CD4-positive, alpha-beta T cell (primary cell): ENCODE data around the gene TLNRD1. TPM values are rescaled to one million over a fixed set of nuclear protein-coding genes. Genes with fewer than 3 reads are reported as not detected.

Experiments used
- ATAC-seq: fragments of 200-7000 bp; cut with Tn5 transposase; one replicate; pipeline ENCODE4 v1.10.0; 2022; ENCODE audit warnings: mild to moderate bottlenecking; ENCODE audit not compliant: poor library complexity
- CTCF ChIA-PET: fragments of 350-600 bp; sonication (Branson Sonifier 250); formaldehyde crosslinking; loops from one replicate; lab custom pipeline; 2021; ENCODE audit warnings: antibody characterized with exemption, inconsistent platforms; lab: Charles Lee
- POLR2A ChIA-PET: fragments of 350-600 bp; sonication (Branson Sonifier 250); formaldehyde crosslinking; loops from one replicate; lab custom pipeline; 2021; ENCODE audit warnings: antibody characterized with exemption, inconsistent platforms; lab: Charles Lee
- DNase-seq, 14 experiments: peaks; one replicate each; pipeline ENCODE4 v3.0.0-alpha.2; 2013 to 2020; ENCODE audit warnings: mixed read lengths in 2 of 14
- H3K27ac ChIP-seq, 2 donors: one replicate each; pipeline versions ENCODE4 v1.5.1 to v1.7.0; 2013; ENCODE audit warnings: low read length in 2 of 2, low read depth in 1 of 2, mild to moderate bottlenecking in 1 of 2
- H3K27me3 ChIP-seq, 2 experiments: 1 replicate in 1 of 2; 2 replicates in 1 of 2; pipeline versions ENCODE4 v1.6.1 to v1.7.0; 2013; ENCODE audit warnings: low read length in 2 of 2, control low read depth in 1 of 2, mild to moderate bottlenecking in 1 of 2, moderate library complexity in 1 of 2; ENCODE audit not compliant: insufficient read depth in 2 of 2, control insufficient read depth in 1 of 2
- H3K36me3 ChIP-seq: one replicate; pipeline ENCODE4 v1.6.1; 2013; ENCODE audit warnings: low read length, control low read depth; ENCODE audit not compliant: insufficient read depth
- H3K4me1 ChIP-seq: one replicate; pipeline ENCODE4 v1.6.1; 2013; ENCODE audit warnings: low read length, control low read depth; ENCODE audit not compliant: insufficient read depth
- H3K4me3 ChIP-seq: one replicate; pipeline ENCODE4 v1.5.1; 2013; ENCODE audit warnings: mild to moderate bottlenecking, low read length, moderate library complexity
- H3K9me3 ChIP-seq, 2 experiments: 1 replicate in 1 of 2; 2 replicates in 1 of 2; pipeline versions ENCODE4 v1.6.1 to v1.7.0; 2013; ENCODE audit warnings: low read length in 2 of 2, mild to moderate bottlenecking in 2 of 2, control low read depth in 1 of 2, moderate library complexity in 1 of 2; ENCODE audit not compliant: control insufficient read depth in 1 of 2, insufficient read depth in 1 of 2
- H3K27ac Mint-ChIP-seq: one replicate; pipeline ENCODE4 v1.8.0; 2020; ENCODE audit warnings: mixed read lengths
- H3K27me3 Mint-ChIP-seq: one replicate; pipeline ENCODE4 v1.8.0; 2021; ENCODE audit warnings: mixed read lengths
- H3K36me3 Mint-ChIP-seq: one replicate; pipeline ENCODE4 v1.8.0; 2021; ENCODE audit warnings: low read depth, mixed read lengths
- H3K4me1 Mint-ChIP-seq: one replicate; pipeline ENCODE4 v1.8.0; 2021; ENCODE audit warnings: low read depth, mixed read lengths
- H3K4me3 Mint-ChIP-seq: one replicate; pipeline ENCODE4 v1.8.0; 2020; ENCODE audit warnings: mild to moderate bottlenecking, mixed read lengths
- H3K9me3 Mint-ChIP-seq: one replicate; pipeline ENCODE4 v1.8.0; 2020; ENCODE audit warnings: mixed read lengths
- intact Hi-C, 2 experiments: fragments of 100-400 bp; cut with DNase I in 1 of 2; cut with micrococcal nuclease in 1 of 2; formaldehyde crosslinking; loops; one replicate each; pipeline versions ENCODE4 v1.15.1 to v1.9.0; 2023 to 2025; cut with DNase I, micrococcal nuclease
- microRNA-seq: library from miRNA; unstranded; fragments of <30 nt; microRNA quantifications from one replicate; pipeline ENCODE4 v1.2.0, GENCODE V29; 2021; ENCODE audit warnings: borderline microRNAs expressed, borderline replicate concordance
- total RNA-seq, 174 experiments: library from RNA in 2 of 174; stranded (reverse) in 2 of 174; gene quantifications; one replicate each; pipeline ENCODE4 v1.2.3 and lab custom pipeline; 2021 to 2026
- TF ChIP-seq, protein P1 (sequence below): fragments of 200-600 bp; IDR thresholded peaks from one replicate; pipeline ENCODE4 v1.8.0; 2022; ENCODE audit warnings: antibody characterized with exemption, mild to moderate bottlenecking

TLNRD1 gene
- total RNA-seq, 2 experiments from 2014 or later: 10.5 to 12.3 TPM

GRCh38 chr15:81054236-81054635 is 53.5 kb downstream of the TLNRD1 start:
- ChIA-PET POLR2A (no interaction called here), CTCF (no interaction called here)
- Mint-ChIP-seq H3K27me3 (no peaks in the 10 kb centered on the region), H3K27ac (no peak overlapping the region), H3K4me3 (no peak overlapping the region), H3K36me3 (no peaks in the 10 kb centered on the region), H3K4me1 (no peaks in the 10 kb centered on the region), H3K9me3 (no peaks in the 10 kb centered on the region)
- no peak for DNase-seq
- H3K4me3 ChIP-seq: no peak overlapping the region
- no peaks in the 10 kb centered on the region for H3K36me3 ChIP-seq
- H3K27me3 ChIP-seq: no peaks in the 10 kb centered on the region
- no peaks in the 10 kb centered on the region for H3K4me1 ChIP-seq
- no peak for ATAC-seq
- H3K9me3 ChIP-seq: no peaks in the 10 kb centered on the region
- intact Hi-C loops: no loop called here
- TF ChIP-seq, protein P1, sequence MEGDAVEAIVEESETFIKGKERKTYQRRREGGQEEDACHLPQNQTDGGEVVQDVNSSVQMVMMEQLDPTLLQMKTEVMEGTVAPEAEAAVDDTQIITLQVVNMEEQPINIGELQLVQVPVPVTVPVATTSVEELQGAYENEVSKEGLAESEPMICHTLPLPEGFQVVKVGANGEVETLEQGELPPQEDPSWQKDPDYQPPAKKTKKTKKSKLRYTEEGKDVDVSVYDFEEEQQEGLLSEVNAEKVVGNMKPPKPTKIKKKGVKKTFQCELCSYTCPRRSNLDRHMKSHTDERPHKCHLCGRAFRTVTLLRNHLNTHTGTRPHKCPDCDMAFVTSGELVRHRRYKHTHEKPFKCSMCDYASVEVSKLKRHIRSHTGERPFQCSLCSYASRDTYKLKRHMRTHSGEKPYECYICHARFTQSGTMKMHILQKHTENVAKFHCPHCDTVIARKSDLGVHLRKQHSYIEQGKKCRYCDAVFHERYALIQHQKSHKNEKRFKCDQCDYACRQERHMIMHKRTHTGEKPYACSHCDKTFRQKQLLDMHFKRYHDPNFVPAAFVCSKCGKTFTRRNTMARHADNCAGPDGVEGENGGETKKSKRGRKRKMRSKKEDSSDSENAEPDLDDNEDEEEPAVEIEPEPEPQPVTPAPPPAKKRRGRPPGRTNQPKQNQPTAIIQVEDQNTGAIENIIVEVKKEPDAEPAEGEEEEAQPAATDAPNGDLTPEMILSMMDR: no peak
- H3K27ac ChIP-seq: no peak overlapping the region

Small RNA genes within 50 kb of the gene (microRNA-seq; reads per million reads assigned to microRNA genes)
- not detected for gene MIR4514

Other genes starting within 250 kb of the TLNRD1 start
- not detected for gene CEMIP, start 221.6 kb upstream of the TLNRD1 start, total RNA-seq
- 10 to 100 TPM in 1 of 2 experiments, 1 to 10 TPM in 1; 8.4 to 10.2 TPM for gene MESD, start 11.1 kb upstream of the TLNRD1 start, total RNA-seq
- gene CFAP161, start 133.3 kb downstream of the TLNRD1 start, total RNA-seq: not detected
- gene IL16, start 196.0 kb downstream of the TLNRD1 start, total RNA-seq: 100 to 1,000 TPM; 164 to 168 TPM